ENCODE data around the gene RELN. TPM values are rescaled to one million over a fixed set of nuclear protein-coding genes. Genes with fewer than 3 reads are reported as not detected.

RELN gene
- total RNA-seq, 2 donors from 2014 or later, result 3.9 to 8.5 TPM

- 100% methylated on average over 1 of the region's 1 CpG; no CpG with 5 or more reads in 1 of the 2 experiments for WGBS, 2 experiments (ENCODE audit: insufficient coverage in 1 of 2, insufficient read length in 1 of 2)
- Mint-ChIP-seq H3K27me3 (ENCODE audit: insufficient read depth) (peaks cover 15% of the 10 kb centered on the region), H3K27ac (no peak overlapping the region), H3K4me3 (no peak overlapping the region), H3K9me3 (no peaks in the 10 kb centered on the region), H3K4me1 (no peaks in the 10 kb centered on the region), H3K36me3 (ENCODE audit: low read depth) (no peaks in the 10 kb centered on the region)
- TF ChIP-seq, protein P1, sequence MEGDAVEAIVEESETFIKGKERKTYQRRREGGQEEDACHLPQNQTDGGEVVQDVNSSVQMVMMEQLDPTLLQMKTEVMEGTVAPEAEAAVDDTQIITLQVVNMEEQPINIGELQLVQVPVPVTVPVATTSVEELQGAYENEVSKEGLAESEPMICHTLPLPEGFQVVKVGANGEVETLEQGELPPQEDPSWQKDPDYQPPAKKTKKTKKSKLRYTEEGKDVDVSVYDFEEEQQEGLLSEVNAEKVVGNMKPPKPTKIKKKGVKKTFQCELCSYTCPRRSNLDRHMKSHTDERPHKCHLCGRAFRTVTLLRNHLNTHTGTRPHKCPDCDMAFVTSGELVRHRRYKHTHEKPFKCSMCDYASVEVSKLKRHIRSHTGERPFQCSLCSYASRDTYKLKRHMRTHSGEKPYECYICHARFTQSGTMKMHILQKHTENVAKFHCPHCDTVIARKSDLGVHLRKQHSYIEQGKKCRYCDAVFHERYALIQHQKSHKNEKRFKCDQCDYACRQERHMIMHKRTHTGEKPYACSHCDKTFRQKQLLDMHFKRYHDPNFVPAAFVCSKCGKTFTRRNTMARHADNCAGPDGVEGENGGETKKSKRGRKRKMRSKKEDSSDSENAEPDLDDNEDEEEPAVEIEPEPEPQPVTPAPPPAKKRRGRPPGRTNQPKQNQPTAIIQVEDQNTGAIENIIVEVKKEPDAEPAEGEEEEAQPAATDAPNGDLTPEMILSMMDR (conservative IDR thresholded peaks at IDR 0.05), result no peak
- Histone ChIP-seq H3K9ac (ENCODE audit: extremely low read depth, low read length, poor library complexity, severe bottlenecking) (no peak overlapping the region), H3K36me3 (ENCODE audit: control insufficient read depth, insufficient read depth, low read length) (no peaks in the 10 kb centered on the region), H3K27me3 (ENCODE audit: control insufficient read depth, insufficient read depth, low read length, poor library complexity, severe bottlenecking) (no peaks in the 10 kb centered on the region), H3K9me3 (ENCODE audit: control insufficient read depth, low read length) (no peaks in the 10 kb centered on the region), H3K27ac (ENCODE audit: low read depth, low read length) (no peak overlapping the region), H3K4me3 (ENCODE audit: low read length) (no peak overlapping the region), H3K4me1 (ENCODE audit: control insufficient read depth, insufficient read depth, low read length) (no peaks in the 10 kb centered on the region)
- DNase-seq, result no peak
These were observed 31.1 kb downstream of the RELN start for GRCh38 chr7:103958284-103958818.

- DNase-seq, result no peak
- no peaks in the 10 kb centered on the region for H3K36me3 Mint-ChIP-seq (ENCODE audit: low read depth)
- no peaks in the 10 kb centered on the region for H3K9me3 Mint-ChIP-seq
These were observed 33.5 kb downstream of the RELN start for GRCh38 chr7:103955985-103956384.

GRCh38 chr7:103952408-103952807 lies 37.0 kb downstream of the RELN start:
- Histone ChIP-seq H3K4me1 (ENCODE audit: control insufficient read depth, insufficient read depth, low read length) (no peaks in the 10 kb centered on the region), H3K9ac (ENCODE audit: extremely low read depth, low read length, poor library complexity, severe bottlenecking) (no peak overlapping the region), H3K4me3 (ENCODE audit: low read length) (no peak overlapping the region), H3K27me3 (ENCODE audit: control insufficient read depth, insufficient read depth, low read length, poor library complexity, severe bottlenecking) (no peaks in the 10 kb centered on the region), H3K27ac (ENCODE audit: low read depth, low read length) (no peak overlapping the region), H3K9me3 (ENCODE audit: control insufficient read depth, low read length) (peaks cover 5% of the 10 kb centered on the region), H3K36me3 (ENCODE audit: control insufficient read depth, insufficient read depth, low read length) (no peaks in the 10 kb centered on the region)
- Mint-ChIP-seq H3K9me3 (no peaks in the 10 kb centered on the region), H3K4me3 (no peak overlapping the region), H3K36me3 (ENCODE audit: low read depth) (no peaks in the 10 kb centered on the region), H3K27me3 (ENCODE audit: insufficient read depth) (no peaks in the 10 kb centered on the region), H3K27ac (no peak overlapping the region), H3K4me1 (no peaks in the 10 kb centered on the region)
- DNase-seq, result no peak
- TF ChIP-seq, protein P1 (conservative IDR thresholded peaks at IDR 0.05), result no peak
- 100% methylated on average over 1 of the region's 1 CpG; no CpG with 5 or more reads in 1 of the 2 experiments for WGBS, 2 experiments (ENCODE audit: insufficient coverage in 1 of 2, insufficient read length in 1 of 2)

More at GRCh38 chr7:103955985-103956384, 33.5 kb downstream of the RELN start:
- Mint-ChIP-seq H3K27me3 (ENCODE audit: insufficient read depth) (peaks cover 15% of the 10 kb centered on the region), H3K4me1 (no peaks in the 10 kb centered on the region), H3K27ac (no peak overlapping the region), H3K4me3 (no peak overlapping the region)
- Histone ChIP-seq H3K27ac (ENCODE audit: low read depth, low read length) (no peak overlapping the region), H3K9me3 (ENCODE audit: control insufficient read depth, low read length) (no peaks in the 10 kb centered on the region), H3K36me3 (ENCODE audit: control insufficient read depth, insufficient read depth, low read length) (no peaks in the 10 kb centered on the region), H3K4me3 (ENCODE audit: low read length) (no peak overlapping the region), H3K9ac (ENCODE audit: extremely low read depth, low read length, poor library complexity, severe bottlenecking) (no peak overlapping the region), H3K27me3 (ENCODE audit: control insufficient read depth, insufficient read depth, low read length, poor library complexity, severe bottlenecking) (no peaks in the 10 kb centered on the region), H3K4me1 (ENCODE audit: control insufficient read depth, insufficient read depth, low read length) (no peaks in the 10 kb centered on the region)
- TF ChIP-seq, protein P1 (conservative IDR thresholded peaks at IDR 0.05), result peak; percentile 29
- 81 to 92% methylated on average over 2 of the region's 2 CpGs for WGBS, 2 experiments (ENCODE audit: insufficient coverage in 1 of 2, insufficient read length in 1 of 2)

All from endodermal cell (in vitro differentiated cells).